Lung (tissue), 12 donors: Measurements from ENCODE around the gene COL5A2. TPM values are rescaled to one million over a fixed set of nuclear protein-coding genes. Genes with fewer than 3 reads are reported as not detected.

Experiments
- ATAC-seq: fragments of 200-7000 bp; cut with Tn5 transposase; one replicate; pipeline ENCODE4 v1.9.1; 2020; ENCODE audit warnings: moderate number of reproducible peaks; ENCODE audit not compliant: insufficient read depth, low FRiP score
- DNase-seq, 3 donors: peaks; one replicate each; pipeline ENCODE4 v3.0.0-alpha.2; 2013 to 2017
- H3K27ac ChIP-seq, 2 donors: one replicate each; pipeline ENCODE4 v1.5.1; 2013; ENCODE audit warnings: mild to moderate bottlenecking in 2 of 2, moderate library complexity in 2 of 2, control low read depth in 1 of 2, inconsistent platforms in 1 of 2, low read depth in 1 of 2, low read length in 1 of 2
- H3K27me3 ChIP-seq, 3 donors: one replicate each; pipeline ENCODE4 v1.5.1; 2013; ENCODE audit warnings: low read length in 2 of 3; ENCODE audit not compliant: control insufficient read depth in 3 of 3, insufficient read depth in 3 of 3
- H3K36me3 ChIP-seq, 4 donors: one replicate each; pipeline ENCODE4 v1.5.1; 2013; ENCODE audit warnings: low read length in 4 of 4, mild to moderate bottlenecking in 1 of 4, moderate library complexity in 1 of 4; ENCODE audit not compliant: control insufficient read depth in 4 of 4, insufficient read depth in 4 of 4
- H3K4me1 ChIP-seq, 5 donors: one replicate each; pipeline ENCODE4 v1.5.1; 2013; ENCODE audit warnings: low read length in 5 of 5, mild to moderate bottlenecking in 2 of 5, moderate library complexity in 1 of 5; ENCODE audit not compliant: control insufficient read depth in 5 of 5, insufficient read depth in 5 of 5
- H3K4me3 ChIP-seq: one replicate; pipeline ENCODE4 v1.5.1; 2013; ENCODE audit warnings: mild to moderate bottlenecking, control low read depth, moderate library complexity
- H3K9ac ChIP-seq, 2 donors: one replicate each; pipeline ENCODE4 v1.5.1; 2013; ENCODE audit warnings: low read length in 2 of 2, control low read depth in 1 of 2; ENCODE audit not compliant: insufficient read depth in 1 of 2
- H3K9me3 ChIP-seq, 4 donors: one replicate each; pipeline ENCODE4 v1.5.1; 2013; ENCODE audit warnings: low read length in 3 of 4, mild to moderate bottlenecking in 1 of 4, moderate library complexity in 1 of 4; ENCODE audit not compliant: control insufficient read depth in 4 of 4, insufficient read depth in 3 of 4
- WGBS, 2 donors: extraction: QIAGEN DNeasy Blood & Tissue Kit; methylation state at CpG; one replicate each; pipeline ENCODE4 v1.1.7; 2013; 5-methylcytosine and 5-hydroxymethylcytosine counted together
- polyA plus RNA-seq, 2 donors: library from polyadenylated mRNA; stranded (reverse); fragments of 200-250 nt; gene quantifications; one replicate each; pipeline ENCODE4 v1.2.1, GENCODE V29; 2013
- total RNA-seq, 2 donors: library from RNA; depleted of rRNA in 1 of 2; stranded (reverse); fragments of >200 nt in 1 of 2; gene quantifications; one replicate each; pipeline ENCODE4 v1.2.1, GENCODE V29; 2014 to 2021
- TF ChIP-seq, protein P1 (sequence below): IDR thresholded peaks from 2 replicates; pipeline ENCODE4 v1.5.1; 2012; ENCODE audit warnings: mild to moderate bottlenecking; ENCODE audit errors: control extremely low read depth, extremely low read depth
- donor health status: control.
- donor health status: control.
- donor health status: Bipolar disorder and iron deficiency.
- donor health status: healthy.
- donor health status: DM: yes; HTN: yes; CAD: no.

Gene COL5A2
- total and polyA plus RNA-seq, 4 donors: 9.9 to 209 (median 48.8) TPM

DNA sequence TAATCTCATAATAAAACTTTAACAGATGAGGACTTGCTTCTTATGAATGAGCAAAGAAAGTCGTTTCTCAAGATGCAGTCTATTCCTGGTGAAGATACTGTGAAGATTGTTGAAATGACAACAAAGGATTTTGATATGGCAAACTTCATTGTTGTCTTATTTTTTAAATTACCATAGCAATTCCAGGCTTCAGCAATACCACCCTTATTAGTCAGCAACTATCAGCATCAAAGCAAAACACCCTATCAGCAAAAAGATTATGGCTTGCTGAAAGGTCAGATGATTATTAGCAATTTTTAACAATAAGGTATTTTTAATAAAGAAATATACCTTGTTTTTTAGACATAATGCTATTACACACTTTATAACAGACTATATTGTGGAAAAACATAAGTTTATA, 88.3 kb downstream of the COL5A2 start:
- H3K4me1 ChIP-seq: peaks cover 0 to 35% (median 4%) of the 10 kb centered on the region in 5 donors
- peaks cover 0 to 17% (median 4%) of the 10 kb centered on the region in 4 donors for H3K36me3 ChIP-seq
- DNase-seq (no peak), ATAC-seq (no peak)
- WGBS, 2 donors: 39 to 83% methylated on average over 1 of the region's 1 CpG
- no peak overlapping the region for H3K27ac ChIP-seq
- no peaks in the 10 kb centered on the region for H3K27me3 ChIP-seq
- H3K4me3 ChIP-seq: no peak overlapping the region
- no peak overlapping the region for H3K9ac ChIP-seq
- TF ChIP-seq, protein P1, sequence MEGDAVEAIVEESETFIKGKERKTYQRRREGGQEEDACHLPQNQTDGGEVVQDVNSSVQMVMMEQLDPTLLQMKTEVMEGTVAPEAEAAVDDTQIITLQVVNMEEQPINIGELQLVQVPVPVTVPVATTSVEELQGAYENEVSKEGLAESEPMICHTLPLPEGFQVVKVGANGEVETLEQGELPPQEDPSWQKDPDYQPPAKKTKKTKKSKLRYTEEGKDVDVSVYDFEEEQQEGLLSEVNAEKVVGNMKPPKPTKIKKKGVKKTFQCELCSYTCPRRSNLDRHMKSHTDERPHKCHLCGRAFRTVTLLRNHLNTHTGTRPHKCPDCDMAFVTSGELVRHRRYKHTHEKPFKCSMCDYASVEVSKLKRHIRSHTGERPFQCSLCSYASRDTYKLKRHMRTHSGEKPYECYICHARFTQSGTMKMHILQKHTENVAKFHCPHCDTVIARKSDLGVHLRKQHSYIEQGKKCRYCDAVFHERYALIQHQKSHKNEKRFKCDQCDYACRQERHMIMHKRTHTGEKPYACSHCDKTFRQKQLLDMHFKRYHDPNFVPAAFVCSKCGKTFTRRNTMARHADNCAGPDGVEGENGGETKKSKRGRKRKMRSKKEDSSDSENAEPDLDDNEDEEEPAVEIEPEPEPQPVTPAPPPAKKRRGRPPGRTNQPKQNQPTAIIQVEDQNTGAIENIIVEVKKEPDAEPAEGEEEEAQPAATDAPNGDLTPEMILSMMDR: no peak
- H3K9me3 ChIP-seq: no peaks in the 10 kb centered on the region

DNA sequence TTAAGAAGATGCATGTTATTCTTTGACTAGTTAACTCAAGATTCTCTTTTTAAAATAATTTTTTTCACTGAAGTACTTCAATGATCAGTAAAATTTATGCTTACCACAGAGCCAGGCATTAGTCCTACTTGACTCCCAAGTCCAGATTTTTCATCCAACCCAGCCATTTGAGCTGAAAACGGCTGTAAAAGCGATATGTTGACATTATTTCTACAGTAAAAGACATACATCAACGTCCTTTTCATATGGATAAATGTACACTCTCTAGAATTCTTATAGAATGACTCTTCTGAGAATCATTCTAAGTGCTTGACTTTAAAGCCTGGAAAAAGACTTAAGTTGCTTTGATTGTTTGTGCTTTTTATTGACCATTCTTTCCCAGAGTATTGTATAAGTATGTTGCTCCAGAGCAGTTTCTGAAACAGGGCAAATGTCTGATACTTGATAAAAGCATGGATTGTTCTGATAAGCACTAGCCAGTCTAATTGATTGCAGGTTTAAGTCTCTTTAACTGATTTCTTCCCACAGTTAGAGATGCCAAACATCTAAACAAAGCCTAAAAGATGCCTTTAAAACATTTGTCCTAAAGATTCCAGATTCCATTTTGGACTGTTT, 90.9 kb downstream of the COL5A2 start:
- TF ChIP-seq, protein P1: no peak
- no peak overlapping the region for H3K4me3 ChIP-seq
- ATAC-seq (no peak), DNase-seq (peak in 1 of 3 donors; percentile 42)
- H3K27ac ChIP-seq: no peak overlapping the region
- no peaks in the 10 kb centered on the region for H3K9me3 ChIP-seq
- H3K4me1 ChIP-seq: peaks cover 0 to 44% (median 4%) of the 10 kb centered on the region in 5 donors
- no peak overlapping the region for H3K9ac ChIP-seq
- 31 to 70% methylated on average over 3 of the region's 3 CpGs for WGBS, 2 donors
- no peaks in the 10 kb centered on the region for H3K27me3 ChIP-seq
- H3K36me3 ChIP-seq: peaks cover 0 to 25% (median 4%) of the 10 kb centered on the region in 4 donors

DNA sequence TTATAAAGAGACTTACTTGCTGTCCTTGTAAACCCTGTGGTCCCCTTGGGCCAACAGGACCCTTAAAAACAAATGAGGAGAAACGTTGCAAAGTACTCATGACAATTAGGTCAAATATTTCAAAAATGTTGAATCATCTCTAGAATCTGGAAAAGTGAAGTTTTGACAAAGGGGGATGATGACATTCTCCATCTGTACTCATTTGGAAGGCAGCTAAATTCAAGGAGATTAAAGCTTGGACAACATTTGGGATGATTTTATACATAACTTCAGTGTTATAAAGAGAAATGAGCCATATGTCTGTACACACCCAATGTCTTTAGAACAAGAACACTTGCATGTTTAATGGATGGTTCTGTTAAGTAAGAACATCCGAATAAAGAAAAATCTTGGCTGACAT, 92.9 kb downstream of the COL5A2 start:
- 58 to 76% methylated on average over 2 of the region's 2 CpGs for WGBS, 2 donors
- ATAC-seq: no peak

More for the DNA sequence above, 92.9 kb downstream of the COL5A2 start:
- no peaks in the 10 kb centered on the region for H3K27me3 ChIP-seq
- H3K9me3 ChIP-seq: no peaks in the 10 kb centered on the region
- peaks cover 0 to 18% (median 4%) of the 10 kb centered on the region in 4 donors for H3K36me3 ChIP-seq
- H3K9ac ChIP-seq: no peak overlapping the region
- no peak overlapping the region for H3K27ac ChIP-seq
- H3K4me3 ChIP-seq: no peak overlapping the region
- TF ChIP-seq, protein P1: no peak
- peaks cover 0 to 48% (median 0%) of the 10 kb centered on the region in 5 donors for H3K4me1 ChIP-seq
- peak in 2 of 3 donors; percentile 70 to 78 for DNase-seq
